Measurements from ENCODE around the gene OR4Q2.
"Not testable (repeated sequence)": the region's sequence is repeated elsewhere in the genome, so short reads cannot be mapped to it uniquely, and the experiment has no call there.

The OR4Q2 gene

GRCh38 chr14:20001863-20002262 lies at the start of gene OR4Q2:
OR4Q2 (plus strand) TSS chr14:20002163.
- H3K27ac ChIP-seq (ENCODE audit: low read depth, low read length), result no peak within 1 kb of the TSS

GRCh38 chr14:19969735-19970134 lies 32.2 kb upstream of the OR4Q2 start:
- not testable (repeated sequence) for H3K9ac ChIP-seq (ENCODE audit: low read length); H3K27ac ChIP-seq (ENCODE audit: low read depth, low read length); H3K36me3 ChIP-seq (ENCODE audit: control insufficient read depth, insufficient read depth, low read length); H3K9me3 ChIP-seq (ENCODE audit: control insufficient read depth, insufficient read depth, low read depth, low read length); H3K27me3 ChIP-seq (ENCODE audit: control insufficient read depth, insufficient read depth, low read length); H3K4me1 ChIP-seq (ENCODE audit: control insufficient read depth, insufficient read depth, low read length); H3K4me3 ChIP-seq (ENCODE audit: low read depth, low read length)

More at GRCh38 chr14:20001863-20002262, at the start of gene OR4Q2:
- Histone ChIP-seq H3K9ac (ENCODE audit: low read length) (no peak within 1 kb of the TSS), H3K4me1 (ENCODE audit: control insufficient read depth, insufficient read depth, low read length) (no peaks in the 10 kb centered on the region), H3K27me3 (ENCODE audit: control insufficient read depth, insufficient read depth, low read length) (no peaks in the 10 kb centered on the region; the same call in 1 of the 2 replicates), H3K9me3 (ENCODE audit: control insufficient read depth, insufficient read depth, low read depth, low read length) (peaks cover 23% of the 10 kb centered on the region; the same call in 1 of the 2 replicates), H3K4me3 (ENCODE audit: low read depth, low read length) (no peak within 1 kb of the TSS), H3K36me3 (ENCODE audit: control insufficient read depth, insufficient read depth, low read length) (no peaks in the 10 kb centered on the region)

- Histone ChIP-seq H3K27ac (ENCODE audit: low read depth, low read length) (no peak overlapping the region), H3K4me1 (ENCODE audit: control insufficient read depth, insufficient read depth, low read length) (no peaks in the 10 kb centered on the region), H3K9ac (ENCODE audit: low read length) (no peak overlapping the region), H3K36me3 (ENCODE audit: control insufficient read depth, insufficient read depth, low read length) (no peaks in the 10 kb centered on the region), H3K9me3 (ENCODE audit: control insufficient read depth, insufficient read depth, low read depth, low read length) (peaks cover 20% of the 10 kb centered on the region; the same call in 1 of the 2 replicates), H3K27me3 (ENCODE audit: control insufficient read depth, insufficient read depth, low read length) (no peaks in the 10 kb centered on the region), H3K4me3 (ENCODE audit: low read depth, low read length) (no peak overlapping the region)
These were observed 27.1 kb upstream of the OR4Q2 start for GRCh38 chr14:19974844-19975243.

- no peak within 1 kb of the TSS for H3K27ac ChIP-seq (ENCODE audit: low read depth, low read length)
- no peak within 1 kb of the TSS for H3K9ac ChIP-seq (ENCODE audit: low read length)
- peaks cover 20% of the 10 kb centered on the region; the same call in 1 of the 2 replicates for H3K9me3 ChIP-seq (ENCODE audit: control insufficient read depth, insufficient read depth, low read depth, low read length)
- H3K4me1 ChIP-seq (ENCODE audit: control insufficient read depth, insufficient read depth, low read length), result no peaks in the 10 kb centered on the region
- no peaks in the 10 kb centered on the region for H3K27me3 ChIP-seq (ENCODE audit: control insufficient read depth, insufficient read depth, low read length)
- no peak within 1 kb of the TSS for H3K4me3 ChIP-seq (ENCODE audit: low read depth, low read length)
- no peaks in the 10 kb centered on the region for H3K36me3 ChIP-seq (ENCODE audit: control insufficient read depth, insufficient read depth, low read length)
These were observed 26.7 kb upstream of the OR4Q2 start, which contains the start of gene OR4K15 for GRCh38 chr14:19975291-19975690. OR4K15 (plus strand) TSS chr14:19975591; CDS start chr14:19975591, 0 bp downstream.

GRCh38 chr14:19993438-19993837 lies 8.5 kb upstream of the OR4Q2 start:
- Histone ChIP-seq H3K4me1 (ENCODE audit: control insufficient read depth, insufficient read depth, low read length) (no peaks in the 10 kb centered on the region), H3K4me3 (ENCODE audit: low read depth, low read length) (no peak overlapping the region), H3K9me3 (ENCODE audit: control insufficient read depth, insufficient read depth, low read depth, low read length) (peaks cover 35% of the 10 kb centered on the region; the same call in 1 of the 2 replicates), H3K36me3 (ENCODE audit: control insufficient read depth, insufficient read depth, low read length) (no peaks in the 10 kb centered on the region), H3K27ac (ENCODE audit: low read depth, low read length) (no peak overlapping the region), H3K27me3 (ENCODE audit: control insufficient read depth, insufficient read depth, low read length) (no peaks in the 10 kb centered on the region), H3K9ac (ENCODE audit: low read length) (no peak overlapping the region)

- Histone ChIP-seq H3K9me3 (ENCODE audit: control insufficient read depth, insufficient read depth, low read depth, low read length) (peaks cover 22% of the 10 kb centered on the region; the same call in 1 of the 2 replicates), H3K27ac (ENCODE audit: low read depth, low read length) (no peak overlapping the region), H3K27me3 (ENCODE audit: control insufficient read depth, insufficient read depth, low read length) (no peaks in the 10 kb centered on the region; the same call in 1 of the 2 replicates), H3K4me3 (ENCODE audit: low read depth, low read length) (no peak overlapping the region), H3K36me3 (ENCODE audit: control insufficient read depth, insufficient read depth, low read length) (no peaks in the 10 kb centered on the region), H3K4me1 (ENCODE audit: control insufficient read depth, insufficient read depth, low read length) (no peaks in the 10 kb centered on the region), H3K9ac (ENCODE audit: low read length) (no peak overlapping the region)
These were observed 356 bp downstream of the OR4Q2 start for GRCh38 chr14:20002319-20002718.

- no peaks in the 10 kb centered on the region for H3K36me3 ChIP-seq (ENCODE audit: control insufficient read depth, insufficient read depth, low read length)
- no peaks in the 10 kb centered on the region; the same call in 1 of the 2 replicates for H3K27me3 ChIP-seq (ENCODE audit: control insufficient read depth, insufficient read depth, low read length)
- no peak overlapping the region for H3K27ac ChIP-seq (ENCODE audit: low read depth, low read length)
- no peaks in the 10 kb centered on the region for H3K4me1 ChIP-seq (ENCODE audit: control insufficient read depth, insufficient read depth, low read length)
- no peak overlapping the region for H3K4me3 ChIP-seq (ENCODE audit: low read depth, low read length)
- H3K9me3 ChIP-seq (ENCODE audit: control insufficient read depth, insufficient read depth, low read depth, low read length), result peaks cover 31% of the 10 kb centered on the region; the same call in 1 of the 2 replicates
- no peak overlapping the region for H3K9ac ChIP-seq (ENCODE audit: low read length)
These were observed 6.2 kb downstream of the OR4Q2 start for GRCh38 chr14:20008156-20008555.

- Histone ChIP-seq H3K9ac (ENCODE audit: low read length) (no peak within 1 kb of the TSS), H3K4me1 (ENCODE audit: control insufficient read depth, insufficient read depth, low read length) (no peaks in the 10 kb centered on the region), H3K27me3 (ENCODE audit: control insufficient read depth, insufficient read depth, low read length) (no peaks in the 10 kb centered on the region), H3K9me3 (ENCODE audit: control insufficient read depth, insufficient read depth, low read depth, low read length) (peaks cover 17% of the 10 kb centered on the region; the same call in 1 of the 2 replicates), H3K36me3 (ENCODE audit: control insufficient read depth, insufficient read depth, low read length) (no peaks in the 10 kb centered on the region), H3K27ac (ENCODE audit: low read depth, low read length) (no peak within 1 kb of the TSS), H3K4me3 (ENCODE audit: low read depth, low read length) (no peak within 1 kb of the TSS)
These were observed 17.4 kb downstream of the OR4Q2 start, which contains the start of gene OR4K14 for GRCh38 chr14:20019257-20019865. OR4K14 (minus strand) TSS chr14:20019307; CDS start chr14:20015193, 4,114 bp downstream.

GRCh38 chr14:20031058-20031457 lies 29.1 kb downstream of the OR4Q2 start:
- Histone ChIP-seq H3K4me1 (ENCODE audit: control insufficient read depth, insufficient read depth, low read length) (no peaks in the 10 kb centered on the region), H3K27me3 (ENCODE audit: control insufficient read depth, insufficient read depth, low read length) (no peaks in the 10 kb centered on the region), H3K27ac (ENCODE audit: low read depth, low read length) (no peak overlapping the region), H3K9me3 (ENCODE audit: control insufficient read depth, insufficient read depth, low read depth, low read length) (peaks cover 43% of the 10 kb centered on the region; the same call in 1 of the 2 replicates), H3K9ac (ENCODE audit: low read length) (no peak overlapping the region), H3K36me3 (ENCODE audit: control insufficient read depth, insufficient read depth, low read length) (no peaks in the 10 kb centered on the region), H3K4me3 (ENCODE audit: low read depth, low read length) (no peak overlapping the region)

- no peak overlapping the region for H3K9ac ChIP-seq (ENCODE audit: low read length)
- no peak overlapping the region for H3K4me3 ChIP-seq (ENCODE audit: low read depth, low read length)
- no peaks in the 10 kb centered on the region for H3K27me3 ChIP-seq (ENCODE audit: control insufficient read depth, insufficient read depth, low read length)
- peaks cover 26% of the 10 kb centered on the region; the same call in 1 of the 2 replicates for H3K9me3 ChIP-seq (ENCODE audit: control insufficient read depth, insufficient read depth, low read depth, low read length)
- H3K4me1 ChIP-seq (ENCODE audit: control insufficient read depth, insufficient read depth, low read length), result no peaks in the 10 kb centered on the region
- H3K27ac ChIP-seq (ENCODE audit: low read depth, low read length), result no peak overlapping the region
- no peaks in the 10 kb centered on the region for H3K36me3 ChIP-seq (ENCODE audit: control insufficient read depth, insufficient read depth, low read length)
These were observed 33.5 kb downstream of the OR4Q2 start for GRCh38 chr14:20035449-20035848.

GRCh38 chr14:20035938-20036337 lies 34.0 kb downstream of the OR4Q2 start, which contains the start of gene OR4K13:
OR4K13 (minus strand) TSS chr14:20036038; CDS start chr14:20034758, 1,280 bp downstream.
- H3K27ac ChIP-seq (ENCODE audit: low read depth, low read length), result no peak within 1 kb of the TSS
- H3K36me3 ChIP-seq (ENCODE audit: control insufficient read depth, insufficient read depth, low read length), result no peaks in the 10 kb centered on the region
- H3K9me3 ChIP-seq (ENCODE audit: control insufficient read depth, insufficient read depth, low read depth, low read length), result peaks cover 23% of the 10 kb centered on the region; the same call in 1 of the 2 replicates
- no peaks in the 10 kb centered on the region for H3K27me3 ChIP-seq (ENCODE audit: control insufficient read depth, insufficient read depth, low read length)
- no peaks in the 10 kb centered on the region for H3K4me1 ChIP-seq (ENCODE audit: control insufficient read depth, insufficient read depth, low read length)
- no peak within 1 kb of the TSS for H3K4me3 ChIP-seq (ENCODE audit: low read depth, low read length)
- H3K9ac ChIP-seq (ENCODE audit: low read length), result no peak within 1 kb of the TSS
